ENCODE data around the gene TMTC3. TPM values are rescaled to one million over a fixed set of nuclear protein-coding genes. Genes with fewer than 3 reads are reported as not detected.

TMTC3 gene
- total RNA-seq: 10 to 100 TPM in 4 of 6 donors, 1 to 10 TPM in 2; 4.2 to 18.3 (median 15.3) TPM

GRCh38 chr12:88141774-88142609 lies at the start of gene TMTC3, which contains the start of gene CEP290:
Gene TMTC3 (plus strand): TSS chr12:88142307. CDS start chr12:88148316, 6,009 bp downstream.
Gene CEP290 (minus strand): TSS chr12:88142088. CDS start chr12:88141307, 781 bp downstream.
- 1% methylated on average over 22 to 46 of the region's 49 CpGs for WGBS, 2 donors
- no peak for TF ChIP-seq EP300 (IDR thresholded peaks at IDR 0.05)
- TF ChIP-seq CTCF (IDR thresholded peaks at IDR 0.05): peak in 1 of 6 experiments; percentile 22
- TF ChIP-seq POLR2AphosphoS5 (IDR thresholded peaks at IDR 0.05): peak; percentile 60 to 91
- TF ChIP-seq POLR2A (IDR thresholded peaks at IDR 0.05): peak in 3 of 4 donors; percentile 27 to 78 (median 57)
- H3K9me3 ChIP-seq: no peaks in the 10 kb centered on the region

GRCh38 chr12:88092771-88093170 lies 49.3 kb upstream of the TMTC3 start:
- Histone ChIP-seq H3K4me3 (no peak overlapping the region), H3K27ac (no peak overlapping the region), H3K4me1 (no peaks in the 10 kb centered on the region), H3K9me3 (no peaks in the 10 kb centered on the region), H3K27me3 (no peaks in the 10 kb centered on the region), H3K36me3 (peaks cover 0 to 33% (median 10%) of the 10 kb centered on the region in 4 donors)
- no peak for ATAC-seq (ENCODE audit: low FRiP score in 2 of 2)
- no peak for DNase-seq
- TF ChIP-seq EP300 (IDR thresholded peaks at IDR 0.05) (no peak), POLR2AphosphoS5 (IDR thresholded peaks at IDR 0.05) (no peak), CTCF (IDR thresholded peaks at IDR 0.05) (no peak), POLR2A (IDR thresholded peaks at IDR 0.05) (no peak)

More at GRCh38 chr12:88141774-88142609, at the start of gene TMTC3, which contains the start of gene CEP290:
- H3K27ac ChIP-seq: peak within 1 kb of the TSS; percentile 64 to 84 (median 78)
- ATAC-seq (ENCODE audit: low FRiP score in 2 of 2) (peak; percentile 99 to 100), DNase-seq (peak; percentile 93 to 99)
- H3K4me3 ChIP-seq: peak within 1 kb of the TSS; percentile 62 to 92 (median 73)
- H3K4me1 ChIP-seq: peaks cover 7 to 22% (median 16%) of the 10 kb centered on the region in 4 donors
- peaks cover 0 to 1% (median 0%) of the 10 kb centered on the region in 4 donors for H3K36me3 ChIP-seq
- no peaks in the 10 kb centered on the region for H3K27me3 ChIP-seq

- ATAC-seq (ENCODE audit: low FRiP score in 2 of 2) (no peak), DNase-seq (no peak)
- Histone ChIP-seq H3K36me3 (peaks cover 0 to 33% (median 9%) of the 10 kb centered on the region in 4 donors), H3K4me1 (no peaks in the 10 kb centered on the region), H3K27me3 (no peaks in the 10 kb centered on the region), H3K27ac (no peak overlapping the region), H3K4me3 (no peak overlapping the region), H3K9me3 (no peaks in the 10 kb centered on the region)
- WGBS, 2 donors: 98 to 99% methylated on average over 4 of the region's 4 CpGs
- TF ChIP-seq EP300 (IDR thresholded peaks at IDR 0.05): no peak
- no peak for TF ChIP-seq POLR2A (IDR thresholded peaks at IDR 0.05)
- no peak for TF ChIP-seq POLR2AphosphoS5 (IDR thresholded peaks at IDR 0.05)
- TF ChIP-seq CTCF (IDR thresholded peaks at IDR 0.05): no peak
These were observed 48.5 kb upstream of the TMTC3 start for GRCh38 chr12:88093573-88093972.

- TF ChIP-seq EP300 (IDR thresholded peaks at IDR 0.05) (no peak), POLR2A (IDR thresholded peaks at IDR 0.05) (no peak), POLR2AphosphoS5 (IDR thresholded peaks at IDR 0.05) (no peak), CTCF (IDR thresholded peaks at IDR 0.05) (no peak)
These were observed 34.1 kb upstream of the TMTC3 start for GRCh38 chr12:88108021-88108420.

More at GRCh38 chr12:88108021-88108420, 34.1 kb upstream of the TMTC3 start:
- ATAC-seq (ENCODE audit: low FRiP score in 2 of 2): no peak
- no peak overlapping the region for H3K4me3 ChIP-seq
- H3K4me1 ChIP-seq: no peaks in the 10 kb centered on the region
- no peaks in the 10 kb centered on the region for H3K9me3 ChIP-seq
- 96% methylated on average over 2 of the region's 2 CpGs for WGBS, 2 donors
- peaks cover 3 to 48% (median 6%) of the 10 kb centered on the region in 4 donors for H3K36me3 ChIP-seq
- H3K27me3 ChIP-seq: no peaks in the 10 kb centered on the region
- H3K27ac ChIP-seq: no peak overlapping the region
- no peak for DNase-seq

Data from upper lobe of left lung (tissue), 6 donors.